Mononuclear cell (primary cell): ENCODE data around the gene TAAR2. TPM values are rescaled to one million over a fixed set of nuclear protein-coding genes. Genes with fewer than 3 reads are reported as not detected.

Experiments
- H3K27me3 ChIP-seq: 2 replicates; pipeline ENCODE4 v1.6.0; 2011; ENCODE audit warnings: low read length, control low read depth; ENCODE audit not compliant: insufficient read depth
- H3K4me1 ChIP-seq: 2 replicates; pipeline ENCODE4 v1.5.1; 2011; ENCODE audit warnings: mild to moderate bottlenecking, low read length, control low read depth; ENCODE audit not compliant: insufficient read depth
- H3K4me3 ChIP-seq: 2 replicates; pipeline ENCODE4 v1.5.1; 2011; ENCODE audit warnings: mild to moderate bottlenecking, low read length, moderate library complexity
- H3K9me3 ChIP-seq: 2 replicates; pipeline ENCODE4 v1.5.1; 2011; ENCODE audit warnings: low read depth, mild to moderate bottlenecking, control low read depth, low read length
- total RNA-seq: library from RNA; depleted of rRNA; stranded (reverse); fragments of >200 nt; gene quantifications from one replicate; pipeline ENCODE4 v1.2.3, GENCODE V29; 2012

Gene TAAR2
- total RNA-seq, 1 donor = not detected

DNA sequence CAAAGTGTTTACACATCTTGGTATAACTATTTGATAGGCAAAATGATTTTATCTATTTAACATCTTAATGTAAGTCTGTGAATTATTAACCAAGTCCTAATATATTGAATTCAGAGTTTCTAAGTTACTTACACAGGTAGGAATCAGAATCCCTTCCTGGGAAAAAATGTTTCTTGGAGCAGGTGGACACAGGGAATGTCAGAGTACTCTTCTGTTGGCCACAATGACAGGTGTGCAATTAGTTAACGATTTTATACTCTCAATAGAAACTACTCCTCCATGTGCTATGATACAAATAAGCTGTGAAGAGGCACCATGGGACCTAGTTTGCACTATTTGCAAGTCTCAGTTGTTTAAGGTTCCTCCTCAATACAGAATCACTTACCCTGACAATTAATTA, 33.7 kb downstream of the TAAR2 start:
- Histone ChIP-seq H3K4me3 (no peak overlapping the region), H3K4me1 (peaks cover 16% of the 10 kb centered on the region), H3K9me3 (no peaks in the 10 kb centered on the region), H3K27me3 (no peaks in the 10 kb centered on the region)

DNA sequence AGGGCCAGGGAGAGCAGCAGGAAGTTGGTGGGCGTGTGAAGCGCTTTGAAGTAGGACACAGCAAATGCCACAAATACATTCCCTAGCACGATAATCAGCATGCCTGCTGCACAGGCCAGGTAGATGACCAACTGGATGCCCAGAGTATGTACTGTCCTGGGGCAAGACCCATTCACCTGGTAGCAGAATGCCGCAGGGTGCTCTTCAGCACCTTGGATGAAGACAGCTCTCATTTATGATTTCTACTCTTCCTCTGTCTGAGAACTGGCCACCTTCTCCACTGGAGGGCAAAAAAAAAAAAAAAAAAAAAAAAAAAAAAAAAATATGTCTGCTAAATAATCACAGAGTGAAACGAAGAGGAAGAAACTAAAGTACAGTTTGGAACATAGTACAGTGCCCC, 34.6 kb downstream of the TAAR2 start, which contains the start of gene TAAR5:
TAAR5 (minus strand) TSS at position 288 of the 400 bp plus-strand sequence; CDS start at position 233, 55 bp downstream.
- Histone ChIP-seq H3K4me1 (peaks cover 16% of the 10 kb centered on the region), H3K4me3 (no peak within 1 kb of the TSS), H3K27me3 (no peaks in the 10 kb centered on the region), H3K9me3 (no peaks in the 10 kb centered on the region)

DNA sequence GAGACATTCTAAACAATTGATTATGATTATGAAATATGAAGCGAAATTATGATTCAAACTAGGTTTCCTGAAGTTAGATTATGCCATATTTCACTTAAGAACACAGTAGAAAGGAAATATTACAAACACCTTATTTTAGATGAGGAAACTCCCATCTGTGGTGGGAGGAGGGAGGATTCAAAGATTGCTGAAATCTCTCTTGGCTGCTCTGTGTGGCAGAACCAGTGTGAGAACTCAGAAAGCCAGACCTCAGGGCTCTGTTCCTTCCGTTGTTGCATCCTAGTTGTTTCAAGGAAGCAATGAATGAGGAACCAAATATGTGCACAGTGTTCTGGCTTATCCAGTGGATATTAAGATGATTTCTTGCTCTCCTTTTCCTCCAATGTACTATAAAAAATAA, 36.7 kb downstream of the TAAR2 start:
- Histone ChIP-seq H3K27me3 (no peaks in the 10 kb centered on the region), H3K9me3 (no peaks in the 10 kb centered on the region), H3K4me3 (no peak overlapping the region), H3K4me1 (peaks cover 6% of the 10 kb centered on the region)

DNA sequence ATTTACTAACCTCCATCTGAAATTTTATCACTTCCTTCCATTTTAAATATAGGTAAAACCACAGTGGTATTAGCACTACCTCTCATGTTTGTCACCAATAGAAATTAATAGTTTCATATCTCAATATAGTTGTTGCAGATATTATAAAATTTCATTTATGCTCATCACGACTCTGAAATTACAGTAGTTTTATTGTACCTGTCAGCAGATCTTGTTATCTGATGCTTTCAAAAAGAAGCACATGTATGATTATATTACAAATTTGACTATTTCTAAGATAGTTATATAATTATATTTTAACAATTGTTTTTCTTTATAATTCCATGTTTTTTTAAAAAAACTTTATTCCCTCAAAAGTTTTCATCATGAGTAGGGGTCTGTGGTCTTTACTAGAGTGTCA, 39.4 kb downstream of the TAAR2 start:
- Histone ChIP-seq H3K4me1 (peaks cover 3% of the 10 kb centered on the region), H3K4me3 (no peak overlapping the region), H3K9me3 (no peaks in the 10 kb centered on the region), H3K27me3 (peaks cover 3% of the 10 kb centered on the region)

DNA sequence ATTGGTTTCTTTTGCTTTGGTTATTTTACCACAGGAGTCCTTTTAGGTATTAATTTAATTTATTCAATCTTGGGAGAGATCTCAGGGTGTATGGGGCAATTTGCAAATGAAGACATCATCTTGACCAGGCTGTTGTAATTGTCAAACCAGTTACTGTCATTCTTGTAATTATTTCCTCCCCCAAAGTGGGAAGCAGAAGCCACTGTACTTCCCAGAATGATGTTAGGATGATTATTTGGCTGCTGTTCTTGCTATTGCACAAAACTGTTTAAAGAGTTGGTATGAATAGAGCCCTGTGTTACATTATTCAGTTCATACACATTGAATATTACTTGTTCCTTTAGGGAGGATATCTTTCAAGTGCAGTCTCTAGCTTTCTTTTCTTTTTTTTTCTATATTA, 52.3 kb downstream of the TAAR2 start:
- Histone ChIP-seq H3K4me3 (no peak overlapping the region), H3K9me3 (no peaks in the 10 kb centered on the region), H3K4me1 (no peaks in the 10 kb centered on the region), H3K27me3 (peaks cover 10% of the 10 kb centered on the region)

DNA sequence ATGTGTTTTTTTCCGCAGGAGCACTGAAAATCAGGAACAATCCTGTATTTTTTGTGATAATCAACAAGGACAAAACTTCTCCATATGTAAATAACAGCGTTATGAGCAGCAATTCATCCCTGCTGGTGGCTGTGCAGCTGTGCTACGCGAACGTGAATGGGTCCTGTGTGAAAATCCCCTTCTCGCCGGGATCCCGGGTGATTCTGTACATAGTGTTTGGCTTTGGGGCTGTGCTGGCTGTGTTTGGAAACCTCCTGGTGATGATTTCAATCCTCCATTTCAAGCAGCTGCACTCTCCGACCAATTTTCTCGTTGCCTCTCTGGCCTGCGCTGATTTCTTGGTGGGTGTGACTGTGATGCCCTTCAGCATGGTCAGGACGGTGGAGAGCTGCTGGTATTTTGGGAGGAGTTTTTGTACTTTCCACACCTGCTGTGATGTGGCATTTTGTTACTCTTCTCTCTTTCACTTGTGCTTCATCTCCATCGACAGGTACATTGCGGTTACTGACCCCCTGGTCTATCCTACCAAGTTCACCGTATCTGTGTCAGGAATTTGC, 53.8 kb downstream of the TAAR2 start, which contains the start of gene TAAR6:
TAAR6 (plus strand) TSS at position 102 of the 557 bp plus-strand sequence; CDS start at position 102, 0 bp downstream.
- no peak within 1 kb of the TSS for H3K4me3 ChIP-seq
- H3K9me3 ChIP-seq = no peaks in the 10 kb centered on the region
- no peaks in the 10 kb centered on the region for H3K4me1 ChIP-seq
- peaks cover 10% of the 10 kb centered on the region for H3K27me3 ChIP-seq

DNA sequence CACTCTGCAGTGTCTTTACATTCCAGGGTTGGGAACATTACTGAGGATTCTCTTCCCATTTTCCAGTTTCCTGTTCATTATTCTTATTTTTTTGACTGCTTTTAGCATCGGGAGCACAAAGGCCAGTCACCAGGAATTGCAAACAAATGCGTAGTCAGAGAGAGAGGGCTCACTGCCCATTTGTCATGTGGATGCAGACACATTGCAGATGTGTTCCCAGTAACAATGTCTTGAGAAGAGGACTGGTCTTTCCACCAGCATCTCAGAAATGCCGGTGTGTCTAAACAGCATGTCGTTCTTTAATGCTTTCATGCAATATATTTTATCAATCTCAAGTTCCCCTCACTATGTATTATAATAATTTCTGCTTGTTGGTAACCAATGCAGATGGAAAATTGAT, 54.9 kb downstream of the TAAR2 start:
- Histone ChIP-seq H3K4me1 (no peaks in the 10 kb centered on the region), H3K27me3 (peaks cover 10% of the 10 kb centered on the region), H3K4me3 (no peak overlapping the region), H3K9me3 (no peaks in the 10 kb centered on the region)

DNA sequence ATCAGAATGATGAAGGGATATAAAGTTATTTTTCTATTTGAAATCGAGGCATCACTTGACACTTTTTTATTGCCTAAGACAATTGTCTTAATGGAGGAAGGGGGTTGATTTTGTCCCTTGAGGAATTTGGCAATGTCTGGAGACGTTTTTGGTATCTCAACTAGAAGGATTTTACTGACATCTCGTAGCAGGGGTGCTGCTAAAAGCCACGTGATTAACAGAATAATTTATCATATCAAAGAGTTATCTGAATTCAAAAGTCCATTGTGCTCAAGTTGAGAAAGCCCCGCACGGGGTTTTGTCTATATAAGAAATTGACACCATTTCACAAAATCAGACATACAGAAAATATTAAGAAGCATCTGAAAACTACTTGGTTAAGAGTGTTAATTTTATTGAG, 55.5 kb downstream of the TAAR2 start:
- Histone ChIP-seq H3K4me1 (no peaks in the 10 kb centered on the region), H3K4me3 (no peak overlapping the region), H3K9me3 (no peaks in the 10 kb centered on the region), H3K27me3 (peaks cover 8% of the 10 kb centered on the region)

DNA sequence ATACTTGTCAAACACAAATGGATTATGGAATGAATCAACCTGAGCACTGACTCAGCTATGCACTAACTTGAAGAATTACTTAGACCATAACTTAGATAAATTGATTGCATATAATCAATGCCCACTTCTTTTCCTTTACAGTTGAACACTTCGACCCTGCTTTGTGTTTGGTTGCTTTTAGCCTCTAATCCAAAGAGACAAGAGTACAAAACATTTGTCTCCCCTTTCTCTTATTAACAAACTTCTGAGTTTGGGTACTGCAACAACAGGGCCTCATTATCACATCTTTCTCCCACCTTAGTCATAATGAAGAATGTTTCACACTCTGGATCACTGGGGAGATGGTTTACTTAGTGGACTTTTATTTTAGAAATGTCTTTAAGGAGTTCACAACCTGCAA, 56.5 kb downstream of the TAAR2 start:
- peaks cover 10% of the 10 kb centered on the region for H3K27me3 ChIP-seq
- H3K4me1 ChIP-seq = no peaks in the 10 kb centered on the region

More for the DNA sequence above, 56.5 kb downstream of the TAAR2 start:
- no peak overlapping the region for H3K4me3 ChIP-seq
- H3K9me3 ChIP-seq = no peaks in the 10 kb centered on the region

Other genes with a start within 250 kb of the TAAR2 start
- 0.52 TPM for gene MOXD1, start 222.8 kb downstream of the TAAR2 start, total RNA-seq
- gene STX7, start 111.2 kb downstream of the TAAR2 start, total RNA-seq = 19.3 TPM
- not detected for gene TAAR9, start 86.0 kb downstream of the TAAR2 start, total RNA-seq
- gene TAAR8, start 71.6 kb downstream of the TAAR2 start, total RNA-seq = not detected
- not detected for gene TAAR6, start 54.0 kb downstream of the TAAR2 start, total RNA-seq
- gene TAAR5, start 34.5 kb downstream of the TAAR2 start, total RNA-seq = not detected
- gene TAAR1, start 34.9 kb upstream of the TAAR2 start, total RNA-seq = not detected
- 2.7 TPM for gene VNN1, start 89.8 kb upstream of the TAAR2 start, total RNA-seq
- gene VNN2, start 133.6 kb upstream of the TAAR2 start, total RNA-seq = 103 TPM
- gene SLC18B1, start 174.4 kb upstream of the TAAR2 start, total RNA-seq = 10.3 TPM
- 2,154 TPM for gene RPS12, start 190.3 kb upstream of the TAAR2 start, total RNA-seq